ENCODE measurements around the gene SPIRE2.
"Not testable (repeated sequence)": the region's sequence is repeated elsewhere in the genome, so short reads cannot be mapped to it uniquely, and the experiment has no call there.

The SPIRE2 gene

DNA sequence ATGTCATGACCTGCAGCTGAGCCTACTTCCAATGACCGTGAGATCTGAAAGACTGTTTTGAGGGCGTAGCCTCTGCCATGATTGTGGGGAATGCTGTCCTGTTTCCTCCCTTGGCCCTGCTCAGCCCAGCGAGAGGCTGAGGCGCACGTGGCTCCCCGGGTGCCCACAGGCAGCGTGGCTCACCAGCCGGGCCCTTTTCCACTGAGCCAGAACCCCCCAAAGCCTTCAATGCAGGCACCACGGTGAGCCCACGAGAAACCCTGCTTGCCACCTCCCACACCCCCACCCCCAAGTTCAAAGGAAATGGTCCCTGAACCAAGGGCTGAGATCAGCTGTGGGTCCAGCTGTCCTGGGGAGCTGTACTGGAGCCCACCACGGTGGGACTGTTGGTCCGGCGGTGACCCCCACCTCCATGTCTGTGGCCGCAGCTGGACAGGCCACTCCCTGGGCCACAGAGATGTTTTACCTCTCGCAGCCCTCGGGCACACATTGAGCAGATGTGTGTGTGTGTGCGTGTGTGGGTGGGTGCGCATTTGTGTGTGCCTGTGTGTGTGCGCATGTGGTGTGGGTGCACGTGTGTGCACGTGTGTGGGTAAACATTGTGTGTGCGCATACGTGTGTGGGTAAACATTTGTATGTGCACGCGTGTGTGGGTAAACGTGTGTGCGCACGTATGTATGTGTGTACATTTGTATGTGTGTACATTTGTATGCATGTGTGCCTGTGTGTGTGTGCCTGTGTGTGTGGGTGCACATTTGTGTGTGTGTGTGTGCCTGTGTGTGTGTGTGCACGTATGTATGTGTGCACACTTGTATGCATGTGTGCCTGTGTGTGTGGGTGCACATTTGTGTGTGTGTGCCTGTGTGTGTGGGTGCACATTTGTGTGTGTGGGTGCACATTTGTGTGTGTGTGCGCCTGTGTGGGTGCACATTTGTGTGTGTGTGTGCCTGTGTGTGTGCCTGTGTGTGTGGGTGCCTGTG is 85.4 kb downstream of the SPIRE2 start:
- Histone ChIP-seq H3K27ac (ENCODE audit: insufficient read depth in 1 of 2, low read depth in 1 of 2, low read length in 2 of 2, poor library complexity in 1 of 2, severe bottlenecking in 2 of 2) (no peak overlapping the region), H3K9me3 (ENCODE audit: control extremely low read depth in 1 of 5, control insufficient read depth in 4 of 5, insufficient read depth in 2 of 5, low read depth in 1 of 5, low read length in 4 of 5) (no peaks in the 10 kb centered on the region), H3K27me3 (replicated peaks in 2 of 5; ENCODE audit: control insufficient read depth in 4 of 5, insufficient read depth in 5 of 5, low read length in 4 of 5) (peaks cover 0 to under 1% (median 0%) of the 10 kb centered on the region in 5 experiments), H3K36me3 (ENCODE audit: control insufficient read depth in 4 of 4, insufficient read depth in 4 of 4, low read length in 3 of 4) (peaks cover 2 to 41% (median 30%) of the 10 kb centered on the region in 4 experiments), H3K4me1 (ENCODE audit: control extremely low read depth in 1 of 4, control insufficient read depth in 4 of 4, insufficient read depth in 4 of 4, low read length in 3 of 4) (peaks cover 0 to 20% (median 18%) of the 10 kb centered on the region in 4 experiments), H3K4me3 (ENCODE audit: control insufficient read depth in 1 of 7, extremely low read depth in 1 of 7, insufficient read depth in 4 of 7, low read depth in 2 of 7, low read length in 6 of 7) (no peak overlapping the region)
- peak in 1 of 3 donors; percentile 31 for DNase-seq
- ChIA-PET CTCF (no interaction called here), POLR2A (no interaction called here)
- WGBS (ENCODE audit: insufficient coverage) = 97% methylated on average over 24 of the region's 30 CpGs

DNA sequence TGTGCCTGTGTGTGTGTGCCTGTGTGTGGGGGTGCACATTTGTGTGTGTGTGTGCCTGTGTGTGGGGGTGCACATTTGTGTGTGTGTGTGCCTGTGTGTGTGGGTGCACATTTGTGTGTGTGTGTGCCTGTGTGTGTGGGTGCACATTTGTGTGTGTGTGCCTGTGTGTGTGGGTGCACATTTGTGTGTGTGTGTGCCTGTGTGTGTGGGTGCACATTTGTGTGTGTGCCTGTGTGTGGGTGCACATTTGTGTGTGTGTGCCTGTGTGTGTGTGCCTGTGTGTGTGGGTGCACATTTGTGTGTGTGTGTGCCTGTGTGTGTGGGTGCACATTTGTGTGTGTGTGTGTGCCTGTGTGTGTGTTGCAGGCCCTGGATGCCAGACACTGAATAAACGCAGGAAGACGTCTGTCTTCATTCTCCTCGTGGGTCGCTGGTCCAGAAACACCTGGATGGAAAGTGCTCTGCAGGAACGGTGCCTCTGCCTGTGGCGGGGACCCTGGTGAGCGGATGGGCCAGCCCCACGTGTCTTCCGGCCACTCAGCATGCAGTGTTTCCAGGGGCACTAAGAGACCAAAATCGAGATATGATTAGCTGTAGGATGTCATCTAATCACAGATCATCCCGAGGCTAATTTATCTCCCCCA is 86.5 kb downstream of the SPIRE2 start:
- Histone ChIP-seq H3K36me3 (ENCODE audit: control insufficient read depth in 4 of 4, insufficient read depth in 4 of 4, low read length in 3 of 4) (peaks cover 0 to 36% (median 28%) of the 10 kb centered on the region in 4 experiments), H3K27me3 (replicated peaks in 2 of 5; ENCODE audit: control insufficient read depth in 4 of 5, insufficient read depth in 5 of 5, low read length in 4 of 5) (peaks cover 0 to 11% (median under 1%) of the 10 kb centered on the region in 5 experiments), H3K4me1 (ENCODE audit: control extremely low read depth in 1 of 4, control insufficient read depth in 4 of 4, insufficient read depth in 4 of 4, low read length in 3 of 4) (peaks cover 0 to 29% (median 27%) of the 10 kb centered on the region in 4 experiments)
- 89% methylated on average over 9 of the region's 11 CpGs for WGBS (ENCODE audit: insufficient coverage)
- H3K9me3 ChIP-seq (ENCODE audit: control extremely low read depth in 1 of 5, control insufficient read depth in 4 of 5, insufficient read depth in 2 of 5, low read depth in 1 of 5, low read length in 4 of 5); H3K4me3 ChIP-seq (ENCODE audit: control insufficient read depth in 1 of 7, extremely low read depth in 1 of 7, insufficient read depth in 4 of 7, low read depth in 2 of 7, low read length in 6 of 7); H3K27ac ChIP-seq (ENCODE audit: insufficient read depth in 1 of 2, low read depth in 1 of 2, low read length in 2 of 2, poor library complexity in 1 of 2, severe bottlenecking in 2 of 2); DNase-seq; POLR2A ChIA-PET; CTCF ChIA-PET: not testable (repeated sequence)

DNA sequence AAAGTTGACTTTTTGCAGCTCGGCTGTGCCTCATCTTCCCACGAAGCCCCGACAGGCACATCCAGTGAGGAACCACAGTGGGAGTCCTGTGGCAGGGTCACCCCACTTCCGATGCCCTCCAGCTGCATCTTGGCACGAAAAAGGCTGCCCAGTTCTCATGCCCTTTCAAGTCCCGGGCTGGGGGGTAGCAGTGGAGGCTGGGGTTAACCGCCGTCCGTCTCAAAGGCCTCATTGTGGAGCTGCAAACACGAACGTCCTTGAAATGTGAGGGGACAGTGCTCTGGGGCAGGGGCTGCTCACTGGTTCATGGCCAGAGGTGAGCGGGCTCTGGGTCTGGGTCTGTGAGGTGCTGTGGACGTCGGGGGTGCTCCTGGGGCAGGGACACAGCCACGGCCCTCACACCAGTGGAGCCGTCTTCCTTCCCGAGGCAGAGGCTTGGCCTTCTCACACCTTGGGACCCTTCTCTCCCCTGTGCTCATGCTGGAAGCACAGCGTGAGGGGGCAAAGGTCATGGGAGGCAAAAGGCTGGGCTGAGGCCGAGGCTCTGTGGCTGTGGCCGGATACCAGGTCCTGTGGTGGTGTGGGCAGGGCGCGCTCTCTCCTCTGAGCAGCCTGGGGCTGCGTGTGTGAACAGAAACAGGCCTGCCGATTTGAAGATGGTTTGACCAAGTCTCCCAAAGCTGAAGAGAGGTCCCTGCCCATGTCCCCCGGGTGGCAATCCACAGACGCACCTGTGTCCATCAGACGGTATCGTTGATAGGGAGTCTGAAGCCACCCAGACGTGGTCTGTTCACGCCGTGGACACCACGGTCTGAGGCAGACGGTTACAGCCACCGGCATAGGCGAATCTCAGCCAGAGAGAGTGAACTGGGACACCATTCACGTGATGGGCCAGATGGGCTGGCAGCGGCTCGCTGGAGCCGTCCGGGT is 87.3 kb downstream of the SPIRE2 start:
- H3K4me1 ChIP-seq (ENCODE audit: control extremely low read depth in 1 of 4, control insufficient read depth in 4 of 4, insufficient read depth in 4 of 4, low read length in 3 of 4) = peaks cover 0 to 36% (median 29%) of the 10 kb centered on the region in 4 experiments
- DNase-seq = no peak
- CTCF ChIA-PET = no interaction called here
- WGBS (ENCODE audit: insufficient coverage) = 94% methylated on average over 40 of the region's 40 CpGs
- POLR2A ChIA-PET = no interaction called here
- H3K9me3 ChIP-seq (ENCODE audit: control extremely low read depth in 1 of 5, control insufficient read depth in 4 of 5, insufficient read depth in 2 of 5, low read depth in 1 of 5, low read length in 4 of 5) = no peaks in the 10 kb centered on the region
- H3K36me3 ChIP-seq (ENCODE audit: control insufficient read depth in 4 of 4, insufficient read depth in 4 of 4, low read length in 3 of 4) = peaks cover 0 to 28% (median 25%) of the 10 kb centered on the region in 4 experiments
- H3K4me3 ChIP-seq (ENCODE audit: control insufficient read depth in 1 of 7, extremely low read depth in 1 of 7, insufficient read depth in 4 of 7, low read depth in 2 of 7, low read length in 6 of 7) = no peak overlapping the region
- peaks cover 0 to 19% (median 6%) of the 10 kb centered on the region in 5 experiments for H3K27me3 ChIP-seq (replicated peaks in 2 of 5; ENCODE audit: control insufficient read depth in 4 of 5, insufficient read depth in 5 of 5, low read length in 4 of 5)
- H3K27ac ChIP-seq (ENCODE audit: insufficient read depth in 1 of 2, low read depth in 1 of 2, low read length in 2 of 2, poor library complexity in 1 of 2, severe bottlenecking in 2 of 2) = no peak overlapping the region

DNA sequence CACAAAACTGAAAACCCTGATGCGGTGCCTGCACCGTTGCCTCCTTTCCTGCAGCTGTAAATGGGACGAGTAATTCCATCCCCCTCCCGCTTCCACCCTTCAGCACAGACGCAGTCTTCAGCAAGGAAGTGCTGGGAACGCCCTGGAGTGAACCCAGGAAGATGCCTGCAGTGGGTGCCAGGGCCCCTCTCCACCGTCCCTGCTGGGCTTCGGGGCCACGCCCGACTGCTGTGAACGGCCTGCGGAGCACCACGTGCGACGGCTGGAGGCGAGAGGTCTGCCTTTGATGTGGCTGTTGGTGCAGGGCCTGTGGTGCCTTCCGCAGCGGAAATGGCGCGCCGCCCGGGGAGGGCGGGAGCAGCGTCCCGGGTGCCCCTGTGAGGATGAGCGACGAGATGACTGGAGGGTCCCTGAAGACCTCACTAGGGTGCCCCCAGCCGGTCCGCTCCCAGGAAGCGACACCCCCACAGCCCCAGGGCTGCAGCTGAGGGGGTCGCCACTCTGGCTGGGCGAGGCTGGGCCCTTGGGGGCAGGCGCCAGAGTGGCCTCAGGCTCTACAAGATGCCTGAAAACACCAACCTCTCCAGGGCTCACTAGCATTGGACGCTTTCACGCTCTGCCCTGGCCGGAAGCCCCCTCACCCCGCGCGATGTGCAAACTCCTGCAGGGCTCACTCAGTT is 89.6 kb downstream of the SPIRE2 start:
- CTCF ChIA-PET = interaction anchor here (0.8 to 2.8 kb wide), 4 partner anchors 8 to 30 kb away, joined by 3 to 12 read pairs (median 4); no protein-coding TSS in a partner anchor
- H3K4me3 ChIP-seq (ENCODE audit: control insufficient read depth in 1 of 7, extremely low read depth in 1 of 7, insufficient read depth in 4 of 7, low read depth in 2 of 7, low read length in 6 of 7) = peak overlapping the region in 6 of 7 experiments; percentile 32 to 73 (median 59)
- POLR2A ChIA-PET = no interaction called here
- peak overlapping the region in 1 of 2 experiments; percentile 25 for H3K27ac ChIP-seq (ENCODE audit: insufficient read depth in 1 of 2, low read depth in 1 of 2, low read length in 2 of 2, poor library complexity in 1 of 2, severe bottlenecking in 2 of 2)
- no peaks in the 10 kb centered on the region for H3K9me3 ChIP-seq (ENCODE audit: control extremely low read depth in 1 of 5, control insufficient read depth in 4 of 5, insufficient read depth in 2 of 5, low read depth in 1 of 5, low read length in 4 of 5)
- WGBS (ENCODE audit: insufficient coverage) = 0% methylated on average over 35 of the region's 39 CpGs
- peaks cover 0 to 59% (median 52%) of the 10 kb centered on the region in 4 experiments for H3K4me1 ChIP-seq (ENCODE audit: control extremely low read depth in 1 of 4, control insufficient read depth in 4 of 4, insufficient read depth in 4 of 4, low read length in 3 of 4)
- peaks cover 0 to 8% (median 7%) of the 10 kb centered on the region in 4 experiments for H3K36me3 ChIP-seq (ENCODE audit: control insufficient read depth in 4 of 4, insufficient read depth in 4 of 4, low read length in 3 of 4)
- peaks cover 0 to 42% (median 13%) of the 10 kb centered on the region in 5 experiments for H3K27me3 ChIP-seq (replicated peaks in 2 of 5; ENCODE audit: control insufficient read depth in 4 of 5, insufficient read depth in 5 of 5, low read length in 4 of 5)
- DNase-seq = peak; percentile 79 to 88 (median 85)

DNA sequence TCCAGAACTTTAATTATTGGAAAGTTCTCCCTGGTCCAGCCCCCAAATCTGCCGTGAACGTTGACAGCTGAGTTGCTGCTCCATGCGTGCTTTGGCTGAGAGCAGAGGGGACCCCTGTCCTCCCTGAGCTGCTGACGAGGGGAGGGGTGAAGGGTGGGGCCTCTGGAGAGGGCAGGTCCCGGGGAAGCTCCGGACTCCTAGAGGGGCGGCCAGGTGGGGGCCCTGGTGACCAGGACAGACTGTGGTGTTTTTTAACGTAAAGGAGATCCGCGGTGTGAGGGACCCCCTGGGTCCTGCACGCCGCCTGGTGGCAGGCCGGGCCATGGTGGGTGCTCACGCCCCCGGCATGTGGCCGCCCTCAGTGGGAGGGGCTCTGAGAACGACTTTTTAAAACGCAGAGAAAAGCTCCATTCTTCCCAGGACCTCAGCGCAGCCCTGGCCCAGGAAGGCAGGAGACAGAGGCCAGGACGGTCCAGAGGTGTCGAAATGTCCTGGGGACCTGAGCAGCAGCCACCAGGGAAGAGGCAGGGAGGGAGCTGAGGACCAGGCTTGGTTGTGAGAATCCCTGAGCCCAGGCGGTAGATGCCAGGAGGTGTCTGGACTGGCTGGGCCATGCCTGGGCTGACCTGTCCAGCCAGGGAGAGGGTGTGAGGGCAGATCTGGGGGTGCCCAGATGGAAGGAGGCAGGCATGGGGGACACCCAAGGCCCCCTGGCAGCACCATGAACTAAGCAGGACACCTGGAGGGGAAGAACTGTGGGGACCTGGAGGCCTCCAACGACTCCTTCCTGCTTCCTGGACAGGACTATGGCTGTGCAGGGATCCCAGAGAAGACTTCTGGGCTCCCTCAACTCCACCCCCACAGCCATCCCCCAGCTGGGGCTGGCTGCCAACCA is 90.4 kb downstream of the SPIRE2 start, which contains the start of gene MC1R:
TSS of gene MC1R (plus strand) at position 410 of the 895 bp plus-strand sequence. CDS start at position 807, 397 bp downstream.
- CTCF ChIA-PET = interaction anchor here (0.8 to 2.8 kb wide), 9 partner anchors 8 to 51 kb away, joined by 3 to 12 read pairs (median 3); no protein-coding TSS in a partner anchor
- WGBS (ENCODE audit: insufficient coverage) = 6% methylated on average over 21 of the region's 23 CpGs
- Histone ChIP-seq H3K27ac (ENCODE audit: insufficient read depth in 1 of 2, low read depth in 1 of 2, low read length in 2 of 2, poor library complexity in 1 of 2, severe bottlenecking in 2 of 2) (peak within 1 kb of the TSS in 1 of 2 experiments; percentile 25), H3K36me3 (ENCODE audit: control insufficient read depth in 4 of 4, insufficient read depth in 4 of 4, low read length in 3 of 4) (peaks cover 0 to under 1% (median under 1%) of the 10 kb centered on the region in 4 experiments), H3K4me1 (ENCODE audit: control extremely low read depth in 1 of 4, control insufficient read depth in 4 of 4, insufficient read depth in 4 of 4, low read length in 3 of 4) (peaks cover 0 to 65% (median 60%) of the 10 kb centered on the region in 4 experiments), H3K27me3 (replicated peaks in 2 of 5; ENCODE audit: control insufficient read depth in 4 of 5, insufficient read depth in 5 of 5, low read length in 4 of 5) (peaks cover 0 to 50% (median 13%) of the 10 kb centered on the region in 5 experiments), H3K4me3 (ENCODE audit: control insufficient read depth in 1 of 7, extremely low read depth in 1 of 7, insufficient read depth in 4 of 7, low read depth in 2 of 7, low read length in 6 of 7) (peak within 1 kb of the TSS in 6 of 7 experiments; percentile 32 to 73 (median 59)), H3K9me3 (ENCODE audit: control extremely low read depth in 1 of 5, control insufficient read depth in 4 of 5, insufficient read depth in 2 of 5, low read depth in 1 of 5, low read length in 4 of 5) (no peaks in the 10 kb centered on the region)
- peak; percentile 44 to 70 (median 70) for DNase-seq
- POLR2A ChIA-PET = interaction anchor here (1.2 kb wide), 1 partner anchor 9 kb away, joined by 5 read pairs; no protein-coding TSS in a partner anchor
